Astrocyte (in vitro differentiated cells and primary cell): ENCODE data around the gene RXFP1. TPM values are rescaled to one million over a fixed set of nuclear protein-coding genes. Genes with fewer than 3 reads are reported as not detected.

Source experiments
- DNase-seq: peaks from one replicate; pipeline ENCODE4 v3.0.0-alpha.2; 2010; ENCODE audit warnings: low read depth
- FAIRE-seq: peaks from 2 replicates; lab custom pipeline; 2011; peaks lifted over from hg19 to GRCh38; lab: Jason Lieb, UNC
- H2AFZ ChIP-seq: 2 replicates; pipeline ENCODE4 v1.6.0; 2012; ENCODE audit warnings: low read depth, low read length, inconsistent platforms
- H3K27ac ChIP-seq: 2 replicates; pipeline ENCODE4 v1.5.1; 2011; ENCODE audit warnings: low read depth, low read length, inconsistent platforms
- H3K27me3 ChIP-seq: 2 replicates; pipeline ENCODE4 v1.6.0; 2011; ENCODE audit warnings: low read length, inconsistent platforms; ENCODE audit not compliant: insufficient read depth
- H3K36me3 ChIP-seq: 2 replicates; pipeline ENCODE4 v1.5.1; 2011; ENCODE audit warnings: low read length, inconsistent platforms; ENCODE audit not compliant: insufficient read depth
- H3K4me1 ChIP-seq: 2 replicates; pipeline ENCODE4 v1.5.1; 2011; ENCODE audit warnings: low read length, inconsistent platforms; ENCODE audit not compliant: insufficient read depth
- H3K4me2 ChIP-seq: 2 replicates; pipeline ENCODE4 v1.6.0; 2012; ENCODE audit warnings: low read length, inconsistent platforms
- H3K4me3 ChIP-seq: 2 replicates; pipeline ENCODE4 v1.5.1; 2011; ENCODE audit warnings: low read depth, mild to moderate bottlenecking, low read length, inconsistent platforms; ENCODE audit not compliant: insufficient read depth
- H3K79me2 ChIP-seq: 2 replicates; pipeline ENCODE4 v1.6.0; 2012; ENCODE audit warnings: mild to moderate bottlenecking, low read length, inconsistent platforms; ENCODE audit not compliant: insufficient read depth
- H3K9ac ChIP-seq: 2 replicates; pipeline ENCODE4 v1.6.0; 2012; ENCODE audit warnings: mild to moderate bottlenecking, low read length, inconsistent platforms
- H3K9me3 ChIP-seq: 2 replicates; pipeline ENCODE4 v1.5.1; 2012; ENCODE audit warnings: low read depth, mild to moderate bottlenecking, low read length, inconsistent platforms; ENCODE audit not compliant: insufficient read depth
- H4K20me1 ChIP-seq: 2 replicates; pipeline ENCODE4 v1.6.0; 2012; ENCODE audit warnings: low read length, inconsistent platforms; ENCODE audit not compliant: insufficient read depth
- H3K27ac Mint-ChIP-seq: one replicate; pipeline ENCODE4 v1.8.0; 2021; ENCODE audit warnings: mild to moderate bottlenecking, mixed read lengths; ENCODE audit not compliant: unreplicated experiment
- H3K27me3 Mint-ChIP-seq: one replicate; pipeline ENCODE4 v1.8.0; 2021; ENCODE audit warnings: low read depth, mixed read lengths; ENCODE audit not compliant: unreplicated experiment
- H3K36me3 Mint-ChIP-seq: one replicate; pipeline ENCODE4 v1.8.0; 2021; ENCODE audit warnings: low read depth, mixed read lengths; ENCODE audit not compliant: unreplicated experiment
- H3K4me1 Mint-ChIP-seq: one replicate; pipeline ENCODE4 v1.8.0; 2021; ENCODE audit warnings: low read depth, mixed read lengths; ENCODE audit not compliant: unreplicated experiment
- H3K4me3 Mint-ChIP-seq: one replicate; pipeline ENCODE4 v1.8.0; 2021; ENCODE audit warnings: mild to moderate bottlenecking, moderate library complexity, mixed read lengths; ENCODE audit not compliant: unreplicated experiment
- H3K9me3 Mint-ChIP-seq: one replicate; pipeline ENCODE4 v1.8.0; 2021; ENCODE audit warnings: mild to moderate bottlenecking, mixed read lengths; ENCODE audit not compliant: unreplicated experiment
- CTCF ChIP-seq: IDR thresholded peaks from 2 replicates; pipeline ENCODE4 v1.5.1; 2011; ENCODE audit warnings: low read depth, mild to moderate bottlenecking, inconsistent platforms, low read length, moderate library complexity; ENCODE audit not compliant: insufficient read depth
- total RNA-seq: library from RNA; stranded (reverse); gene quantifications from 2 replicates; pipeline ENCODE4 v1.2.1, GENCODE V29; 2021

Gene RXFP1
- total RNA-seq, 1 donor from 2014 or later: 0.14 TPM

DNA sequence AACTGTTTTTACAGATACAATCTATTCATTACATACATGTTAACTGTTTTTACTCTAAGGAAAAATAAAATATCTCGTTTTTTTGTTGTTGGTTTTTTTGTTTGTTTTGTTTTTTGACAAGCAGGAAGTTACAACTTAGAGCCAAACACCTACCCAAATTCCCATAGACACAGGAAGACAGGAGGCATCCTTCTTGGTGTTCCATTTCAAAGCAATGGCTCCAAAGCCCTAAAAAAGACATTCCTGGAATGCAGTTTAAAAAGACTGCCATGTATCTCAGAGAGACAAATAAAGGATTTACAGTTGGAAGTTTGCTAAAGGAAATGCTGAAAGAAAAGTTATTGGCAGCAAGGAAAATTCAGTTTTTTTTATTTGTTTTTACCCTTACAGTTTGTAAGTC lies 167.1 kb downstream of the RXFP1 start:
- TF ChIP-seq CTCF: no peak
- no peak overlapping the region for H3K27ac ChIP-seq
- Mint-ChIP-seq H3K9me3 (no peaks in the 10 kb centered on the region), H3K4me1 (no peaks in the 10 kb centered on the region), H3K36me3 (peaks cover 7% of the 10 kb centered on the region), H3K4me3 (no peak overlapping the region), H3K27me3 (no peaks in the 10 kb centered on the region), H3K27ac (no peak overlapping the region)
- no peak overlapping the region for H3K4me2 ChIP-seq
- H3K4me1 ChIP-seq: no peaks in the 10 kb centered on the region
- no peaks in the 10 kb centered on the region for H3K9me3 ChIP-seq
- no peaks in the 10 kb centered on the region for H3K36me3 ChIP-seq
- H2AFZ ChIP-seq: no peak overlapping the region
- H3K4me3 ChIP-seq: no peak overlapping the region
- FAIRE-seq (no peak), DNase-seq (no peak)
- H3K9ac ChIP-seq: no peak overlapping the region
- no peaks in the 10 kb centered on the region for H3K27me3 ChIP-seq
- no peaks in the 10 kb centered on the region for H3K79me2 ChIP-seq
- H4K20me1 ChIP-seq: no peaks in the 10 kb centered on the region

Other genes starting within 250 kb of the RXFP1 start
- 7.0 and 8.4 TPM in 2 replicates for gene C4orf46, start 150.0 kb downstream of the RXFP1 start, total RNA-seq
- 15.1 and 17.0 TPM in 2 replicates for gene ETFDH, start 150.4 kb downstream of the RXFP1 start, total RNA-seq
- gene PPID, start 201.5 kb downstream of the RXFP1 start, total RNA-seq: 27.8 and 30.4 TPM in 2 replicates
- gene FNIP2, start 247.1 kb downstream of the RXFP1 start, total RNA-seq: 18.4 and 18.5 TPM in 2 replicates